ENCODE data around the gene ITIH2. TPM values are rescaled to one million over a fixed set of nuclear protein-coding genes. Genes with fewer than 3 reads are reported as not detected.

The ITIH2 gene
- total RNA-seq, 4 donors from 2014 or later: not detected

GRCh38 chr10:7792541-7792940, 89.4 kb downstream of the ITIH2 start:
- no peak for ATAC-seq
- Histone ChIP-seq H3K36me3 (peaks cover 0 to 12% of the 10 kb centered on the region in 2 donors), H3K9me3 (no peaks in the 10 kb centered on the region), H3K4me3 (no peak overlapping the region), H3K27me3 (no peaks in the 10 kb centered on the region), H3K4me1 (peaks cover 8 to 79% (median 17%) of the 10 kb centered on the region in 3 donors), H3K27ac (no peak overlapping the region)
- TF ChIP-seq POLR2AphosphoS5 (IDR thresholded peaks at IDR 0.05) (no peak), POLR2A (IDR thresholded peaks at IDR 0.05) (no peak), EP300 (IDR thresholded peaks at IDR 0.05) (no peak)
- whole genome bisulfite sequencing, 2 donors (ENCODE audit: low coverage in 1 of 2): 57 to 77% methylated on average over 1 of the region's 1 CpG

DNA sequence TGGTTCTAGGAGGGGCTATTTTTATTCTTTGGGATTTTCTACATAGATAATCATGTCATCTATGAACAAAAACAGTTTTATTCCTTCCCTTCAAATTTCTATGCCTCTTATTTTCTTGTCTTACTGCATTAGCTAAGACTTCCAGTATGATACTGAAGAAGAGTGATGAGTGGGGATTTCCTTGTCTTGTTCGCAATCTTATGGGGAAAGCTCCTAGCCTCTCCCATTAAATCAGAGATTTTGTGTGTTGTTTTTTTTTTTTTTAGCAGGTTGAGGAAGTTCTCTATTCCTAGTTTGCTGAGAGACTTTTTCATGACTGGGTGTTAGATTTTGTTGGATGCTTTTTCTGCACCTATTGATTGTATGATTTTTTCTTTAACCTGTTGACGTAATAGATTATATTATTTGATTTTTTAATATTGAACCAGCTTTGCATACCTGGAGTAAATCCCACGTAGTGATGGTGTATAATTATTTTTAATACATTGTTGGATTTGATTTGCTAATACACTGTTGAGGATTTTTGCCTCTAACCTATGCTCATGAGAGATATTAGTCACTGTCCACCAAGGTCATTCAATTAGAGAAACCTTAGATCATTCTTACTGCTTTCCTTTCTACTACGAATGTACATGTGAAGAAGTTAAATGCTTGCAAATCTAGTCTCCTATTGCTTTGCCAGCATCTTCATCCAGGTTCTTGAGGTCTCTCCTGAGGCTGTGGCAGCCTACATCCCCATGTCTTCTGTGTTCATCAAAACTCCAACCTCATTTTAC, 91.3 kb downstream of the ITIH2 start:
- H3K4me1 ChIP-seq: peaks cover 7 to 69% (median 10%) of the 10 kb centered on the region in 3 donors
- no peak overlapping the region for H3K27ac ChIP-seq
- no peaks in the 10 kb centered on the region for H3K27me3 ChIP-seq
- 48 to 71% methylated on average over 3 to 4 of the region's 4 CpGs for WGBS, 2 donors (ENCODE audit: low coverage in 1 of 2)
- H3K4me3 ChIP-seq: no peak overlapping the region
- ATAC-seq: no peak
- H3K9me3 ChIP-seq: no peaks in the 10 kb centered on the region
- TF ChIP-seq EP300 (IDR thresholded peaks at IDR 0.05) (no peak), POLR2A (IDR thresholded peaks at IDR 0.05) (no peak), POLR2AphosphoS5 (IDR thresholded peaks at IDR 0.05) (no peak)
- TF ChIP-seq, protein P1, sequence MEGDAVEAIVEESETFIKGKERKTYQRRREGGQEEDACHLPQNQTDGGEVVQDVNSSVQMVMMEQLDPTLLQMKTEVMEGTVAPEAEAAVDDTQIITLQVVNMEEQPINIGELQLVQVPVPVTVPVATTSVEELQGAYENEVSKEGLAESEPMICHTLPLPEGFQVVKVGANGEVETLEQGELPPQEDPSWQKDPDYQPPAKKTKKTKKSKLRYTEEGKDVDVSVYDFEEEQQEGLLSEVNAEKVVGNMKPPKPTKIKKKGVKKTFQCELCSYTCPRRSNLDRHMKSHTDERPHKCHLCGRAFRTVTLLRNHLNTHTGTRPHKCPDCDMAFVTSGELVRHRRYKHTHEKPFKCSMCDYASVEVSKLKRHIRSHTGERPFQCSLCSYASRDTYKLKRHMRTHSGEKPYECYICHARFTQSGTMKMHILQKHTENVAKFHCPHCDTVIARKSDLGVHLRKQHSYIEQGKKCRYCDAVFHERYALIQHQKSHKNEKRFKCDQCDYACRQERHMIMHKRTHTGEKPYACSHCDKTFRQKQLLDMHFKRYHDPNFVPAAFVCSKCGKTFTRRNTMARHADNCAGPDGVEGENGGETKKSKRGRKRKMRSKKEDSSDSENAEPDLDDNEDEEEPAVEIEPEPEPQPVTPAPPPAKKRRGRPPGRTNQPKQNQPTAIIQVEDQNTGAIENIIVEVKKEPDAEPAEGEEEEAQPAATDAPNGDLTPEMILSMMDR (IDR thresholded peaks at IDR 0.05): no peak
- H3K36me3 ChIP-seq: peaks cover 2 to 31% of the 10 kb centered on the region in 2 donors

- WGBS, 2 donors (ENCODE audit: low coverage in 1 of 2): 48 to 59% methylated on average over 4 of the region's 4 CpGs
- ATAC-seq: no peak
- peaks cover 3 to 43% of the 10 kb centered on the region in 2 donors for H3K36me3 ChIP-seq
- H3K4me1 ChIP-seq: peaks cover 1 to 57% (median 5%) of the 10 kb centered on the region in 3 donors
- TF ChIP-seq EP300 (IDR thresholded peaks at IDR 0.05): no peak
- TF ChIP-seq POLR2A (IDR thresholded peaks at IDR 0.05): no peak
- TF ChIP-seq, protein P1 (IDR thresholded peaks at IDR 0.05): no peak
- no peak for TF ChIP-seq POLR2AphosphoS5 (IDR thresholded peaks at IDR 0.05)
- H3K9me3 ChIP-seq: no peaks in the 10 kb centered on the region
- H3K27me3 ChIP-seq: no peaks in the 10 kb centered on the region
- no peak overlapping the region for H3K4me3 ChIP-seq
- H3K27ac ChIP-seq: no peak overlapping the region
Observed at GRCh38 chr10:7795605-7796004, 92.5 kb downstream of the ITIH2 start.

DNA sequence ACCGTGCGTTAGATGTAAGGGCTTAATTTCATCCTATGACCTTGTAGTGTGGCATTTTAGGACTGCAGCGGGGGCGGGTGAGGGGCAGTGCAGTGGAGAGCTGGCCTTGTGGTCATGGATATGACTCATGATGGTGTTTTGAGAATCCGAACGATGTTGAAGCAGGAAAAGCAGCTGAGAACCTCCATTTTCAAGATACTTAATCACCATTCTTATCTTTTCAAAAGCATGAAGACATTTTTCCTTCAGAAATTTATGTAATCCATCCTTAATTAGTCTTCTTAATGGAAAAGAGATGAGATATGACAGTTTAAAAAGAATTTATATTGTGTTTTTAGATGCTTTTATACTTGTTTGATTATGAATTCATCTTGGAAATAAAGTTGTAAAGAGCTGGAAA, 94.5 kb downstream of the ITIH2 start:
- no peaks in the 10 kb centered on the region for H3K27me3 ChIP-seq
- TF ChIP-seq POLR2AphosphoS5 (IDR thresholded peaks at IDR 0.05) (no peak), POLR2A (IDR thresholded peaks at IDR 0.05) (no peak), EP300 (IDR thresholded peaks at IDR 0.05) (no peak)
- TF ChIP-seq, protein P1 (IDR thresholded peaks at IDR 0.05): no peak
- 50 to 56% methylated on average over 5 to 6 of the region's 6 CpGs for WGBS, 2 donors (ENCODE audit: low coverage in 1 of 2)
- peaks cover 0 to 38% (median 5%) of the 10 kb centered on the region in 3 donors for H3K4me1 ChIP-seq
- H3K4me3 ChIP-seq: no peak overlapping the region
- no peak overlapping the region for H3K27ac ChIP-seq
- ATAC-seq: no peak
- H3K9me3 ChIP-seq: no peaks in the 10 kb centered on the region
- peaks cover 9 to 63% of the 10 kb centered on the region in 2 donors for H3K36me3 ChIP-seq

Other genes with a start within 250 kb of the ITIH2 start
- gene ITIH5, start 36.4 kb upstream of the ITIH2 start, total RNA-seq: 10 to 100 TPM; 36.4 to 96.0 (median 52.9) TPM
- 10 to 100 TPM in 2 of 4 donors, 1 to 10 TPM in 2; 7.1 to 12.8 (median 10.4) TPM for gene KIN, start 84.7 kb downstream of the ITIH2 start, total RNA-seq
- gene ATP5F1C, start 84.9 kb downstream of the ITIH2 start, total RNA-seq: 100 to 1,000 TPM; 216 to 300 (median 262) TPM
- 10 to 100 TPM in 2 of 4 donors, 1 to 10 TPM in 2; 5.7 to 11.8 (median 8.8) TPM for gene TAF3, start 115.2 kb downstream of the ITIH2 start, total RNA-seq

Measured in gastroesophageal sphincter (tissue), 4 donors.